ENCODE results near the gene TOM1L2.

Gene TOM1L2

GRCh38 chr17:17888371-17888770 is 83.8 kb downstream of the TOM1L2 start:
- no peak overlapping the region for H3K27ac ChIP-seq (replicated peaks)
- no peak for TF ChIP-seq GABPA (IDR thresholded peaks at IDR 0.05; ENCODE audit: low read depth)
- no peak overlapping the region for H3K4me3 ChIP-seq (replicated peaks; ENCODE audit: insufficient read depth, low read length)
- H3K27me3 ChIP-seq (ENCODE audit: insufficient read depth, poor library complexity, severe bottlenecking), result no peaks in the 10 kb centered on the region
- no peak for DNase-seq (ENCODE audit: low read depth in 1 of 2, low spot score in 1 of 2)

GRCh38 chr17:17887752-17888304 is 84.4 kb downstream of the TOM1L2 start:
- no peak for TF ChIP-seq GABPA (IDR thresholded peaks at IDR 0.05; ENCODE audit: low read depth)
- no peak for TF ChIP-seq POLR2AphosphoS5 (IDR thresholded peaks at IDR 0.05; ENCODE audit: low read depth)
- no peak for TF ChIP-seq CTCF (IDR thresholded peaks at IDR 0.05; ENCODE audit: insufficient read depth, low read length)
- no peak for TF ChIP-seq SPI1 (IDR thresholded peaks at IDR 0.05; ENCODE audit: borderline replicate concordance, low read depth)
- no peak for TF ChIP-seq REST (IDR thresholded peaks at IDR 0.05; ENCODE audit: insufficient replicate concordance, low read depth)
- DNase-seq (ENCODE audit: low read depth in 1 of 2, low spot score in 1 of 2), result no peak
- Histone ChIP-seq H3K27me3 (ENCODE audit: insufficient read depth, poor library complexity, severe bottlenecking) (no peaks in the 10 kb centered on the region), H3K27ac (replicated peaks) (no peak overlapping the region), H3K4me3 (replicated peaks; ENCODE audit: insufficient read depth, low read length) (no peak overlapping the region)

- H3K4me3 ChIP-seq (replicated peaks; ENCODE audit: insufficient read depth, low read length), result no peak overlapping the region
- no peaks in the 10 kb centered on the region for H3K27me3 ChIP-seq (ENCODE audit: insufficient read depth, poor library complexity, severe bottlenecking)
- H3K27ac ChIP-seq (replicated peaks), result no peak overlapping the region
- TF ChIP-seq GABPA (IDR thresholded peaks at IDR 0.05; ENCODE audit: low read depth) (no peak), CTCF (IDR thresholded peaks at IDR 0.05; ENCODE audit: insufficient read depth, low read length) (no peak), SPI1 (IDR thresholded peaks at IDR 0.05; ENCODE audit: borderline replicate concordance, low read depth) (no peak), POLR2AphosphoS5 (IDR thresholded peaks at IDR 0.05; ENCODE audit: low read depth) (no peak), REST (IDR thresholded peaks at IDR 0.05; ENCODE audit: insufficient replicate concordance, low read depth) (no peak)
- DNase-seq (ENCODE audit: low read depth in 1 of 2, low spot score in 1 of 2), result no peak
Measured at GRCh38 chr17:17886726-17887125, 85.5 kb downstream of the TOM1L2 start.

GRCh38 chr17:17886226-17886625 is 86.0 kb downstream of the TOM1L2 start:
- no peaks in the 10 kb centered on the region for H3K27me3 ChIP-seq (ENCODE audit: insufficient read depth, poor library complexity, severe bottlenecking)
- TF ChIP-seq CTCF (IDR thresholded peaks at IDR 0.05; ENCODE audit: insufficient read depth, low read length) (no peak), POLR2AphosphoS5 (IDR thresholded peaks at IDR 0.05; ENCODE audit: low read depth) (no peak), GABPA (IDR thresholded peaks at IDR 0.05; ENCODE audit: low read depth) (no peak), REST (IDR thresholded peaks at IDR 0.05; ENCODE audit: insufficient replicate concordance, low read depth) (no peak), SPI1 (IDR thresholded peaks at IDR 0.05; ENCODE audit: borderline replicate concordance, low read depth) (no peak)
- H3K27ac ChIP-seq (replicated peaks), result no peak overlapping the region
- DNase-seq (ENCODE audit: low read depth in 1 of 2, low spot score in 1 of 2), result no peak
- H3K4me3 ChIP-seq (replicated peaks; ENCODE audit: insufficient read depth, low read length), result no peak overlapping the region
